Activated T-cell treated with anti-CD3 and anti-CD28 coated beads for 48 hours (primary cell): ENCODE data around the gene APBB2.

Source experiments
- DNase-seq: peaks from one replicate; pipeline ENCODE4 v3.0.0-alpha.2; 2020; ENCODE audit warnings: low read depth

Gene APBB2

DNA sequence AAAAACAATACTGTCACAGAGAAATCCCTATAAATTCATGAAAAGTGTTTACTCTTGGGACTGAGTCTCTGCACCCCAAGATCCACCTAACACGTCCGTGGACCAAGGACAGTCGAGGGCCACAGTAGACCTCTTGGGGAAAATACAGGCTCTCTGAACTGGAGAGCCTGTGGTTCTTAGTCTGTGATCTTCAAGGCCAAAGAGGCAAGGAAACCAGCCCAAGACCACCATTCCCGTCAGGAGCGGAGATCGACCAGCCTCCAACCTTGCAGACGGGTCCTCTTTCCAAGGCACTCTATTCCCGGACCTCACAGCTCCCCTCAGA, 1.6 kb upstream of the APBB2 start:
- no peak for DNase-seq

DNA sequence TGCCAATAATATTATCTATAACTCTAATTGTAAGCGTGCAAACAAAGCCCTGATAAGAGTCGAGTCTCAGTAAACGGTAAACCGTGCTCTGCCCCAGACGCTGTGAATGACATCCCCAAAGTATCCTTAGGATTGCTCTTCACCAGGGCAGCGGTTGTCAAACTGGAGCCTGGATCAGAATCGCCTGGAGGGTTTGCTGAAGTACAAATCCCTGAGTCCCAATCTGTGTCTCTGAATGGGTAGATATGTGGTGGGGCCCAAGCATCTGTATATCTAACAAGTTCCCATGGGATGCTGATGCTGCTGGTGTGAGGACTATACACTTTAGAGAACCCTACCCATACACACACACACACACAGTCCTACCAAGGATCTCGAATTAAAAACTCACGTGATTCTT, 813 bp upstream of the APBB2 start:
- DNase-seq, result no peak

DNA sequence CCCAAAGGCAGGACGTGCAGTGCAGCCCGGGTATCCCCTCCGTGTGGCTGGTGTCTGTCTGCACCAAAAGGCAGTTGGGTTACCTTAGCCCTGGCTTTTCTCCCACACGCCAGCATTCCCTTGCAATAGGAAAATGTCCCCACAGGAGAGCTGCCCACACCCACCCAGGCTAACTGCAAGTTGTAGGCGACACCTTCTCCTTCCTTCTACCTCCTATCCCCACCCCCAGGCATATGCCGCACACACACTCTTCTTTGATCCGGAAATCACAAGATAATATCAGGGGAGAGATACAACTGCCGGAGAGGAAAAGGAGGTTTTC, 444 bp upstream of the APBB2 start:
- DNase-seq, result no peak

DNA sequence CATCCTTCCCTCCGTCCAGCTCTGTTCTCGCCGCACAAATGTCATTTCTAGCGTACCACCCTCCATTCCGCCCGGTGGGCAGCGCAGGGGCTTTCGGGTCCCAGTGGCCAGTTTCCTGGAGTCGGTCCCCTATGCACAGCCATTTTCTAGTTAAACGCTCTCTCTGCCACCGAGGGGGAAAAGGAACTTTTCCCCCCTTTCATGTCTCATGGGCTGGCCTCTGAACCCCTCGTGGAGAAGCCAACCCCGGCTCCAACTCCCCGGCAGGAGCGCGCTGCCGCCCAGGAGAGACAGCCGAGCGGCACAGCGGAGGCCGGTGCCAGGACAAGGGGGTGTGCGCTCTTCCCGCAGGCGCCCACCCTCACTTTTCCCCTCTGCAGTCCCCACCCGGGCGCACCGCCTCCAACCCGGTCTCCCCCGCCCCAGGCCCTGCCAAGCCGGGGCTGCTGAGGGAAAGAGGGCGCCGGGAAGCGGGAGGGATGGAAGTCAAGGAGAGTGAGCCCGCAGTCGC, 662 bp downstream of the APBB2 start:
- no peak for DNase-seq

DNA sequence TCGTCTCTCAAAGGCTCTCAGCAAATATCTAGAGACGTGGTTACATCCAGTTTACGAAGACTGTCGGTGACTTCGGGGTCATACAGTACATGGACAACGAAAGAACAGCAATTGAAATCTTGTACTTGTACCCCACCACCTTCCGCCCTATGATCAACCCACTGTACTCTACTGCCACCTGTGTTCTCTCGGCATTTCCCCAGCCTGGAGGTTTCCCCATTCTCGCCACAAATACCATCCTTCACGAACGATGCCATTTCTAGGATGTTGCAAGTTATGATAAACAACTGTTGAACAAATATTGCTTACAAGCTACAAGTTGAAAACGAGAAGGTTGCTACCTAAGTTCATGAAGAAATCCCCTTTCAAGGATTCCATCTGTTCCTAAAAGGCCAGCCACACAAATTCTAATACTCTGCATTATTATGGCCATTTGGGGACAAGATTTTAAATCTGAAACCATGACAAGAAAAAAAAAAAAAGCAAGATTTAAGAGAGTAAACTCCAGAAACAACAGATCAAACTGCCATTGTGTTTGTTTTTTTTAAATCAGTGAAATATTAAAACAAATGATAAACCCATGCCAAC, 1.6 kb downstream of the APBB2 start:
- no peak for DNase-seq

DNA sequence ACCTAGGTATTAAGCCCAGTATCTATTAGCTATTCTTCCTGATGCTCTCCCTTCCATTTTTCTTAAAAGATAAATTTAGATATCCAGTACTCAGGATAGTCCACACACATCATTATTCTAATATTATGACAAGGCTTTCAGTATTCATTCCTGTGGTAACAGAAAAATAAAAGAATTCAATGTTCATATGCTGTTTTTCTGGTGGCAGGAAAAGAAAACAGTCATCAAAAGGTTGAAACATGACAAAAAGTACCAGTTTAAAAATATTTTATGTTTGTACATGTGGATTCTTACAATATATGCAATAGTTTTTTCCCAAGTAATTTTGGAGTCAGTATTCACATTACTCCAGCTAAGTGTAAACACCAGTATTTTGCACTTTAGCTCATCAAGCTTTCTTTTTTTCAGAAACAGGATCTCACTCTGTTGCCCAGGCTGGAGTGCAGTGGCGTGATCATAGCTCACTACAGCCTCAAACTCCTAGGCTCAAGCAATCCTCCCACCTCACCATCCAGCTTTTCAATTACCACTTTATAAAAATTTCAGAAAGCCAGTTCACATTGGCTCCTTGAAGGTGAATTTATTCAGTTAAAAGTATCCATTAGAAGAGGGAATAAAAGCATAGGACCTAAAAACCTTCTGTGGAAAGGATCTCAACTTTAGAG, 2.3 kb downstream of the APBB2 start:
- DNase-seq, result no peak

DNA sequence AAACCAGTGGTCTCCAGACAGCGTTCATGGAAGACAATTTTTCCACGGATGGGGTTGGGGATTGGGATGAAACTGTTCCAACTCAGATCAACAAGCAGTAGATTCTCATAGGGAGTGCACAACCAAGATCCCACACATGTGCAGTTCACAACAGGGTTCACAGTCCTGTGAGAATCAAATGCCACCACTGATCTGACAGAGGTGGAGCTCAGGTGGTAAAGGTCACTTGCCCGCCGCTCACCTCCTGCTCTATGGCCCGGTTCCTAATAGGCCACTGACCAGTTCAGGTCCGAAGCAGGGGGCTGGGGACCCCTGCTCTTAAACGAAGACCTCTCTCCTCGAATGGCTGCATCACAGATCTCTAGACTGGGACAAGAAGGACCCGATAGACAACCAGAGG, 4.4 kb downstream of the APBB2 start:
- DNase-seq, result no peak

DNA sequence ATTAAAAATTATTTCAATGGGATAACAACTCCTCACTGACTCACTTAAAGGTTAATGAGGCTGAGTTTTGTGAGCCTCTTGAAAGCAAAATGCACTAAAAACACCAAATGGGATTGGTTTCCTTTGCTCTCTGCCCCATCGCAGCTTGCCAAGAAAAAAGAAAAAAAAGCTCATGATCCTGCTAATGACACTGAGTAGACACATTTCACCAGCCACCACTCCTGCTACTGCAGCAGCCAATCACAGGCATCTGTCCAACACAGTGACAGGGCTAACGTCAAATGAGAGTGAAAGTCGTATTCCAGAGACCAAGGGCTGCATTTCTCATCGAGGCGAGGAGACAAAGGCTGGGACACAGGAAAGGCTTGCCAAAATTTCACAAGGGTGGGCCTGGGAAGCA, 5.2 kb downstream of the APBB2 start:
- DNase-seq, result no peak

DNA sequence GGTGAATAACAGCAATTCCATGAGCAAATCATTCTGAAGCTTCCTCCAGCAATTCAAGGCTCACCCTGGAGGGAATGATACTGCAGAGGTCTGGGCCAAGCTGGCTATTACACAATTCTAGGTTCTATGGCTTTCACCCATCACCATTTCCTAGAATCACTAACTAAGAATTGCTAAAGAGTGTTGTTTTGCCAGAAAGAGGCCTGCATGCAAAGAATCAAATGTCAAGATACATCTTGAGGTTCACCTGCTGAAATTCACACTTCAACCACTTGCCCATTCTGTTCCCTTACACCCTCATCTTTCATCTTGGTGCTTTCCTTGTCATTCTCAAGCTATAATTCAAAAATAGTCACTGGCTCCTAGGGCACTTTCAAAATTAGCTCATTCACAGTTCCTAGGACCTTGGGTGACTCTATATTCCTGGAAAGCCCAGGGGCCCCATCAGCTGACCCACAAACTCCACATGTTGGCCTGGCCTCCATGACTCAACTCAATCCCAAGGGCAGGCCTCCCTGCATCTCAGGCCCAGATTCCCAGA, 7.0 kb downstream of the APBB2 start:
- DNase-seq, result no peak

DNA sequence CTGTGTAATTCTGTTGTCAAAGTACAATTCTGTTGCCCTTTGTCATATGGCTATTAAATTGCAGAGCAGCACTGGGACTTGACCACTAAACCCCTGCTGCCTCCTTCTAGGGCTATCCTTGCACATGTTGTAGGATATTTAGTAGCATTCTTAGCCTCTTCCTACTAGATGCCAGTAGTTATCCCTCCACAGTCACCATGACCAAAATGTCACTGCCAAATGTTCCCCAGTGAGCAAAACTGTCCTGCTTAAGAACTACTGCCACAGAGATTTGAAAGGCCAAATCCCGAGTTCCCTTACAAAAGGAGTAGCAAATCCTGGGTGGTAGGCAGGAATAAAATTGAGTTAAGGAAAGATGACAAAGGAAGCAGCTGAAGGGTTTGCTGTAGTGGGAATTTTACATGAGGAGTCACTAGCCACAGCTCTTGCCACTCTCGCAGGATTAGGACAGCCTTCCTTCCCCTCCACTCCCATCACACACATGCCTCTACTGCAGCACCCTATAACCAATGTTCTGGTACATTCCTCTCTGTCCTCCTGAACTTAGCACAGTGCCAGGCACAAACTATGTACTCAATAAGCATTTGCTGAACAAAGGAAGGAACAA, 8.4 kb downstream of the APBB2 start:
- DNase-seq, result no peak

DNA sequence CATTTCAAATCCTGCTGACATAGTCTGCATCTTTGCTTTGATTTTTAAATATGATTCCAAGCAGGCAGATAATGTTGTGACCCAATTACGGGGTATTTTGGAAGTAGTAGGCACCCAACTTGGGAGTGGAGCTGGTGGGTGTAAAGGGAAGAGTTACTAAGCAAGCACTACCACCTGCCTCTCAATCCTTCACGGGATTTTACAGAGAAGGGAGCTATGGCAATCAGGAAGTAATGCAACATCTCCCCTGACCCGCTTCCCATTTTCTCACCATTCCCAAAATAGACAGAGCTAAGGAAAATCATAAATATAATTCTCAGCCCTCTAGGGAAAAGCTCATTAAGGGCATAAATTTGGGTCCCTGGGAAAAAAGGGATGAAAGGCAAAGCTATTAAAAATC, 9.2 kb downstream of the APBB2 start:
- no peak for DNase-seq

DNA sequence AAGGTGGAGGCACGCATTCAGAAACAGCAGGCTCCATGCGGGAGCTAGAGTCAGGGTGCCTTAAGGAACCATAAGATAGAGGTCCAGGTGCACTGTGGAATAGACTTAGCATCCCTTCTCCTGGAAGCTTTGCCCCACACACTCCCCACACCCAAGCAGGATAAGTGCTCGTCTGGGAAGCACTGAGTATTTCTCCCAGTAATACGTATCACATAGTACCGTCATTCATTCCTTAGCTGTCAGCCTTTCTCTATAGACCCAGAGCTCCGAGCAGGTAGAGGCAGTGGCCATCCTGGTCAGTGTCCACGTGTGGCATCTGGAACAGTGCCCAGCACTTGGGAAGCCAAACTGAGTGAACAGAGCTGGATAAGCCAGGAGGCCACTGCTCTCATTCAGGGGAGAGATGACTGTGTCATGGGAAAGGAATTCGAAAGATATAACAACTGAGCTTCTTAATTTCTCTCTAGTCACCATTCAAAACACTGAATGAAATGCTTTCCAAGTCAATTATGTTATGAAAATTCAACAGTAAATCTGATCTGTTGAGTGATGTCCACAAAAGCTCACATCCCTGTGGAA, 9.9 kb downstream of the APBB2 start:
- no peak for DNase-seq

DNA sequence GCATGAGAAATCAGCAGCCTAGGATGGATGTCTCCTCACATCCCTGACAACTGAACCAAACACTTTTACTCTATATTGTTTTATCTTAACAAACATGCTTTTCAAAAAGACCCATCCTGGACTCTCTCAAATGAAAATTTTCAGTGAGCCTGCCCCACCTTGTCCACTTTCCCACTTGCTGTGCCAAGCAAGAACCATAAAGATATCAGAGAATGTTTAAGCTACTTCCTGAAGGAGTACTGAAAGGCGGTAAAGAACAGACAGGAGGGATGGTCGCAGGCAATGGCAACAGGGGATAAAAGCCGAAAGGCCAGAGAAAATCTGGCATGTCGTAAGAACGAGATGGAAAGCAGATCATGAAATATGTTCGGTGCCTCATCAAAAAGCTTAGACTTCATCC, 10.5 kb downstream of the APBB2 start:
- DNase-seq, result no peak

DNA sequence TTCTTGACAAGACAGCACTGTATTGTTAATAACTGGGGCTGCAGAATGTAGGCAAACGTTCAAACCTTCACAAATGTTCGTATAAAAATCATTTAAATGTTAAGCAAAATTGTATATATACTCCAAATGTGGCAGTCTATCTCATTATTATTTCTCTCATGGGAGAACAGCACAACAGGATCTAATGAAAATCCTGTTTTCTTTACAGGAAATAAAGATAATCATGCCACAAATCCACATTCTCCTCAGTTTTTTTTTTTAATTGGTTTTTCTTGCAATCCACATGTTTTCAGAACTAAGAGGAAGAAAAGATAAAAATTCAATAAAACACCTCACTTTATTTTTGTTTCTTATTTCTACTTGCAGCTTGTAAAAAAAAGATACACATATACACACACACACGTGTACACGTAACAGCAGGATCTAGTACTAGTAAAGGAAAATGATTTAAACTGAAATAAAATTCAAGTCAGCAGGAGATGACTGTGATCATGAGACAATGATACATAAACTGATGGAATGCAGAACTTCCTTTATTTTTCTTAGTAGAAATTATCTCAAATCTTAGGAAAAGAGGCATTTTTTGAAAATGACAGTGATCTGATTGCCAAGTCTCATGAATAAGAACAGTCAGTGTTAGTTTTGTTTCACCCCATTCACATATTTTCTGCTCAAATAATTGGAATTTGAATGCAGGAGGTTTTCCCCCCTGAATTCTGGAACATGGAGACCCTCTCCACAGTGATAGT, 11.3 kb downstream of the APBB2 start:
- no peak for DNase-seq

DNA sequence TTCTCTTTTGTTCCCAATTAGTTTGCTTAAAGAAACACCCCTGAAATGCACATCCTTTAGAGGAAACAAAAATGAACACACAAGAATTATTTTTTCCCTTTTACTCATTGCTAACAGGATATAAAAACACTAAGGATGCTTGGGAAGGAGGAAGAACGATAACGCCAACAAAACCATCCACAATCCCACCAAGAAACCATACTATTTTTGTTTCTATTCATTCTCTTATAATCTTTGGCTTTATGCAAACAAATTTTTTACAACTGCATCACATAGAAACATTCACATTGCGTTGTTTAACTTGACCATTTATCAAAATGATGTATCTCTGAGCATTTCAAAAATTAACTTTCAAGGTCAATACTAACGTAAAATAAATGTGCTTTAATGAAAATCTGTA, 12.0 kb downstream of the APBB2 start:
- DNase-seq, result no peak

DNA sequence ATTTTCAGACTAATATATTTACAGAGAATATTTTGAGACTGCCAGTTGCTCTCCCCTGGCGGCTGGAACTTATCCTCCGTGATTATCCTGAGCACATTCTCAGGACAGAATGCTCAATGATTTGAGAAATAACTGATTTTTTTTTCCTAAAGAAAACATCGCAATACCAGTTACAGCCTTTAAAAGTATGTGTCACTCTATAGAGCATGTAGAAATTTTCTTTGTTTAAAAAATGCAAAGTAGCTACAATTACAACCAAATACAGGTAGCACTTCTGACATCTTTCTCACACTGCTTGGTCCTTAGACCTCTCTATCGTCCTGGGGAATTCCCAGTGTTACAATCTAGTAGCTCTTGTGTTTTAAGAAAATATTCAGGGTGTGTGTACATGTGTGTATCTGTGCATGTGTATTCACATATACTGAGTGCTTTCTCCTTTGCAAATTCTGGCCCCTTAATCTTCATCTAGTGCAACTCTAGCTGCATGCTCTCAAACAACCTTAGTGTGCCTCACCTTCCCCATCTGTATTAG, 13.8 kb downstream of the APBB2 start:
- no peak for DNase-seq

DNA sequence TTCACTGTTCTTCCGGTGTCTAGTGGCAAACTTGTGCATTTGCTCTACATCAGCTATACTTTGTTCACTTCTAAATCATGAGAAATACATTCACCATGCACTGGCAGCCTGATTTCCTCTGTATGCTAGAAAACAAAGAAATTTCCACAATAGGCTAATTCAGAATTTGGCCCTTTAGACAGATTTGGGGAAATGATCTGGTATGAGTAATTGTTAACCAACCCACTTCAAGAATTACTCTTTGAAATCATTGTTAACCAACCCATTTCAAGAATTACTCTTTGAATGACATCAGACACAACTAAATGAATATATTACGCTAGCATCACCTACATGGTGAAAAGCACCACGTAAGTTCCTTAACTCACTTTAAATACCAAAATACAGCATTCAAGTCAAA, 14.6 kb downstream of the APBB2 start:
- no peak for DNase-seq

DNA sequence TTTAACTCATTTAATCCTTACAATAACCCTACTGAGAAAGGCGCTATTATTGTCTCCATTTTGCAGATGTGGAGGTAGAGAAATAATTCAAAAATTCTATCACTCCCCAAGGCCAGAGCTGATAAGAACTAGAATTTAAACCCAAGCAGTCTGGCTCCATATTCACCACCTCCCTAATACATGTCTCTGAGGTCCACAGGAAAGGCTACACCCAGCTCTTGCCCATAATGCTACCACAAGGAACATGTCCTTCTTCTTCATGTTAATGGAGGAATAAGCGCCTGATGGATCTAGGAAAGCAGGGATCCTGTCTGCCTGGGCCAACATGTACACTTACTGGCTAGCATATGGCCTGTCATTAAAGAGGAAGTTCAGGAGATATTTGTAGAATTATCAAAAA, 16.3 kb downstream of the APBB2 start:
- no peak for DNase-seq

DNA sequence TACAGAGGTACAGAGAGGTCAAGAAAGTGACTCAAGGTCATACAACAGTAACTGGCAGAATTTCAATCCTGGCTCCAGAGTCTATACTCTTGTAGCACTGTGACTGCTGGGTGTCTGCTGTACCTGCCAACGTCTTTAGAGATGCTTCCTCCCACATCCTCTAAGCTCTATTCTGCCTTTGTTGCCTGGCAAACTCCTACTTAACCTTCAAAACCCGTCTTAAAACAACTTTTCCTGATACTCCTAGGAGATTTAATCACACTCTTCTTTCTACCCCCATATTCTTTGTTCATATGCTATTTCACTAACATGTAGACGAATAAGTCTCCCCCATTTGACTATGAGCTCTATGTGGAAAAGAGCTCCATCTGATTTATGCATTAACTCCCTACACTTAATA, 16.8 kb downstream of the APBB2 start:
- no peak for DNase-seq

DNA sequence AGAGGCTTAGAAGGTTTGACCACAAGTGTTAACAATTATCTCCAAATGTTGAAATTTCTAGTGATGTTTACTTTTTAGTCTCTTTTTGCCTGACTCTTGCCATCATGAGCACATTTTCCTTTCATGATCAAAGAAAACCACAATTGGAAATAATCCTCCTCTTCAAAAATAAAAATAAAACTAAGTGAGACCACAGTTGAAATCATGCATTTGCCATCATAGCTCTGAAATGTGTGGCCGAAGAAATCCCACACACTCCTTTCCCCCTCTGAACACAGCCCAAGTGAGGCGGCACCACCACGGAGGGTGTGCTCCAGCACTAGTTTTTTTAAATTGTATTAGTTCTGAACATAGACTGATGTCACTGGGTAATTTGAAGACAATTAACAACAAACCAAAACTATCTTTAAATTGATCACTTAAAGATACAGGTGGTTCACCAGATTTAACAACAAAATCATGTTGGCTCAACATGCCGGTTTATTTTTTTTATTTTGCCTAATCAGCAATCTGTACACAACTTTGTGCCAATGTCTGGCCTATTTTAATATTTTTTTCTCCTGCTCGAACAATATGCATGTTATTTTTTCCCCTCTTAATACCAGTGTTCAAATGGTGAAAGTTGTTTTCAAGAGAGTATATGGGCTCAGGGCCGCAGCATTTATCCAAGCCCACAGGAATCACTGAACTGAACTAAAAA, 17.6 kb downstream of the APBB2 start:
- no peak for DNase-seq

DNA sequence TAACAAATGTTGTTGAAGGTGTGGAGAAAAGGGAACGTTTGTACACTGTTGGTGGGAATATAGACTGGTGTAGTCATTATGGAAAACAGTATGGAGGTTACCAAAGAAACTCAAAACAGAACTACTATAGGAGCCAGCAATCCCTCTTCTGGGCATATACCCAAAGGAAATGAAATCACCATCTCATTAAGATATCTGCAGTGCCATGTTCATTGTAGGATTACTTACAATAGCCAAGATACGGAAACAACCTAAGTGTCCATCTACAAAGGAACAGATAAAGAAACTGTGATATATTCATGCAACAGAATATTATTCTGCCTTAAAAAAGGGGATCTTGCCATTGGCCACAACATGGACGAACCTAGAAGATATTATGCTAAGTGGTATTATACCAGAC, 22.2 kb downstream of the APBB2 start:
- DNase-seq, result no peak

DNA sequence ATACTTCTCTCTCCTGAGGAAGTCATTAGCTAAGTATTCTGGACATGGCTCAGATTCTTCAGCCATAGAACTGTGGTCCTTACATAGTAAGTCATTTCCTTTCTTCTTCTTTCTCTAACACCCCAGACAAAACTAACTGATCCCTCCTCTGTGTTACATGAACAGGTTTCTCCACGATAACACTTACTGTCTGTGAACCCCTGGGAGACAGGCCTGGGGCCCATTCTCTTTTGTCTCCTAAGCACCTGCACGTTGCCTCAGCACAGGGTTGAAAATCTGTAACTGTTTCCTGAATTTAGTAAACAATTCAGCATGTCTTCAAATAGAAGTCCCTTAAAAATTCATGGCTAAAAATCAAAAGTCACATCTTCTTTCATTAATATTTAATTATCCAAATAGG, 24.7 kb downstream of the APBB2 start:
- no peak for DNase-seq
